Measurements from ENCODE around the gene PHACTR1.
A peak's percentile ranks its signal among the peaks of the same experiment; 100 is the strongest.
"Not testable (repeated sequence)": the region's sequence is repeated elsewhere in the genome, so short reads cannot be mapped to it uniquely, and the experiment has no call there.

The PHACTR1 gene

GRCh38 chr6:12716298-12716916, at the start of gene PHACTR1:
PHACTR1 (plus strand) TSS chr6:12716767.
- FAIRE-seq (no peak), DNase-seq (ENCODE audit: low spot score) (no peak)

DNA sequence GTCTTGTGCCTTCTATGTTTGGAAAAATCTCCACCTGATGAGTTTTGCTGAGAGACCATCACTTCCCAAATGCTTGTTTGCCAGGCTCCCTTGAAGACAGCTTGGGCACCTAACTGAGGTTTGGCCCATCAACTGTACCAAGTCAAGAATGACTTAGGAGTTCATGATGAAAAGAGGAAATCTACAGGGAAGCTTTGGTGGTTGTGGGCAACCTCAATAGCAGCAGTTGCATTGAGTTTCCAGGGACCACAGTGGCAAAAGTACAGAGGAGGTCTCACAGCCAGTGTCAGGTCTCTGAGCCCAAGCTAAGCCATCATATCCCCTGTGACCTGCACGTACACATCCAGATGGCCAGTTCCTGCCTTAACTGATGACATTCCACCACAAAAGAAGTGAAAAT, 49.7 kb upstream of the PHACTR1 start:
- DNase-seq (ENCODE audit: low spot score) (no peak), FAIRE-seq (no peak)

GRCh38 chr6:12675931-12676330, 40.6 kb upstream of the PHACTR1 start:
- no peak for DNase-seq (ENCODE audit: low spot score)
- FAIRE-seq: no peak

DNA sequence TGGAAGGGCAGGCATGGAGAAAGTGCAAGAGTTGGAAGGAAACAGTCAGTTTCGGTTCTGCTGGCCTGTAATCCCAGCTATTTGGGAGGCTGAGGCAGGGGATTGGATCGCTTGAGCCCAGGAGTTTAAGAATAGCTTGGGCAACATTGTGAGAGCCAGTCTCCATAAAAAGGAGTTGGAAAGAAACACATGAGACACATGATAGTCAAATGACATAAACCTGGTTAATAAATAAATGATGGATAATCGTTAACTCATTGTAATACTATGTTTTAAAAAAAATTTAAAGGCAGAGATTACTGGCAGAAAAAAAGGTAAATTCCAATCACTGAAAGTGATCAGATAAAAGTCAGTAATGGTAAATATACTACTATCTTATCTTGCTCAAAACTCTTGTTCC, 37.2 kb upstream of the PHACTR1 start:
- FAIRE-seq (peak; percentile 11), DNase-seq (ENCODE audit: low spot score) (no peak)

DNA sequence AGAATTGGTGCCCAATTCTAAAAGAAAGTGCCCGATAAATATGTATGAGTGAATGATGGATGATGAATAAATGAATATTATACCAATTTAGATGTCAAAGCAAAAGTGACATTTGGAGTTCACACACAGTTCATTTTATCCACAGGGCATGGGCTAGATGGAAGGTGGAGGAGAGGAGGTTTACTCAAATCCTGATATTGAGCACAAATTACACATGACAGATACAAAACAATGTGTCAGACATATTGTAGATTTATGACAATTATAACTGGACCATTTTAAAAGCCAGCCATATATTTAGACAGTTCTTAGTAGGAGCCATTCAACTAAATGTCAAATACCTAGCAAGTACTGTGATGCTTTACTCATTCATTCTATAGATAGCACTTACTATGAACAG, 23.4 kb upstream of the PHACTR1 start:
- FAIRE-seq: no peak

GRCh38 chr6:12698298-12698697, 18.3 kb upstream of the PHACTR1 start:
- DNase-seq (ENCODE audit: low spot score) (no peak), FAIRE-seq (no peak)

More for the DNA sequence above, 23.4 kb upstream of the PHACTR1 start:
- DNase-seq (ENCODE audit: low spot score): no peak

- no peak for DNase-seq (ENCODE audit: low spot score)
- FAIRE-seq: no peak
These were observed 11.6 kb upstream of the PHACTR1 start for GRCh38 chr6:12704946-12705345.

DNA sequence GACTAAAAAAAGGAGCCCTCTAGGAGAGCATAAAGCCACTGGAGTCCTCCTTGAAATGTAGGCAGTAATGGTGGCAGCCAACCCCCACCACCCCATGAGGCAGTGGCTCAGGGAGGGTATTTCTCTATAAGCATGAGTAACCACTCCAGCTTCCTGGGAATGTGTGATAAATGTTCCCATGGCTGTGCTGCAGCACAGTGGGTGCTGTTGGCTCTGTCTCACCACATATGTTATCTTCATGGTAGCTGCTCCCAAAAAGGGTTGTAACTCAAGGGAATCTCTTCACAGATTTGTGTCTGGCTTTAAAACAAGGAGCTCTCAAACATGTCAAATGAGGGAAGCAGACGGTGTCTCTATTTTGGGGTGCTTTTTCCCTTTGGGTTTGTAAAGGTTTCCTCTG, 7.5 kb upstream of the PHACTR1 start:
- FAIRE-seq (no peak), DNase-seq (ENCODE audit: low spot score) (peak; percentile 5)

- DNase-seq (ENCODE audit: low spot score): no peak
- FAIRE-seq: no peak
These were observed 6.9 kb upstream of the PHACTR1 start for GRCh38 chr6:12709556-12710232.

- FAIRE-seq: no peak
These were observed 5.6 kb upstream of the PHACTR1 start for GRCh38 chr6:12710921-12711320.

DNA sequence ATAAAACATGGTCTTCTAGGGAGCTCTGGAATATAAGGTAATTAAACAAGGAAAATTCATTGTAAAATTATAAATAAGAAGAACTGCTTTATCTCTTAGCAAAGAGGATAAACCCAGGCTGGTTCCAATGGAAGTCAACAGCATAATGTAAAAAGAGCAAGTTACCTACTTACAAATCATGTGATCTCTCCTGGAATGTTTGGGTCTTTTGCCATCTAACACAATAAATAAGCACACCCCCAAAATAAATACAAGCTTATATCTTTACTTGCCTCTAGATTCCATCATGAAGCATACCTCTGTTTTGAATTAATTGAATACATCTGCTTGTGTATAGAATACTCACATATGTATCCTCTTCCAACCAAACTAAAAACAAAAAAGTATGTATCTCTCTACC, 2.5 kb upstream of the PHACTR1 start:
- no peak for DNase-seq (ENCODE audit: low spot score)
- no peak for FAIRE-seq

More at GRCh38 chr6:12710921-12711320, 5.6 kb upstream of the PHACTR1 start:
- DNase-seq (ENCODE audit: low spot score): no peak

DNA sequence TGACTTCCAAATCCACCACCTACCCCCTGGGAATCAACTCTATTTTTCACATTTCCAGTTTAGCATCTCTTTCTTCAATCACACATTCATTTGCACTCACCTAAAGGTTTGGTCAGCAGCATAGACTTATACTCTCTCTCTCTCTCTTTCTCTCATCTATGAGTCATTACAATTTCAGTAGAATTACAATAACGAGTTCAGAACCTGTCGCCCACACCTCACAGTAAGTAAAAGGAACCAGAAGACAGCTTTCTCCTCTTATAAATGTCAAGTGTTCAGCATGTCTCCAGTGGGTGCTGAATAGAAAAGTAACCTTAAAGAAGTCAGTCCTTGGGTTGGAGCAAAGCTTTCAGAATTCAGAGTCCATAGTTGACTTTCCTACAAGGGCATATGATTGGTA, 1.1 kb upstream of the PHACTR1 start:
- no peak for FAIRE-seq
- DNase-seq (ENCODE audit: low spot score): no peak

DNA sequence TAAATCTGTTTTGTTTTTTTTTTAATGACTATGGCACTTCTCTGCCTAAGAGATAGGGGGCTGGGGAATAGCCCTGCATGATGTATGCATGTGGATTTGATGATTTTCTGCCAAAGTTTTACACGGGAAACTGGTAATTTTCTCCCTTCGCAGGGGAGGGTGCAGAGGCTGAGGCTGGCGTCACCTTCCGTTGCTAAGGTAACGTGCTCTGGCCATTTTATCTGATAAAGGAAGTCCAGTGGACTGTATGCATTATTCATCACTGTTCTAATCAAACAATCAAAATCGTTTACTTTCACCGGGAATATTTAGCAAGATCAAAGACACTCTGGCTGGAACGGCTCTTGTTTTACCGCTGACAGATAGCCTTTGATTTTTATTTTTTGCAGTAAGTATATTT, 789 bp downstream of the PHACTR1 start:
- DNase-seq (ENCODE audit: low spot score) (no peak), FAIRE-seq (no peak)

DNA sequence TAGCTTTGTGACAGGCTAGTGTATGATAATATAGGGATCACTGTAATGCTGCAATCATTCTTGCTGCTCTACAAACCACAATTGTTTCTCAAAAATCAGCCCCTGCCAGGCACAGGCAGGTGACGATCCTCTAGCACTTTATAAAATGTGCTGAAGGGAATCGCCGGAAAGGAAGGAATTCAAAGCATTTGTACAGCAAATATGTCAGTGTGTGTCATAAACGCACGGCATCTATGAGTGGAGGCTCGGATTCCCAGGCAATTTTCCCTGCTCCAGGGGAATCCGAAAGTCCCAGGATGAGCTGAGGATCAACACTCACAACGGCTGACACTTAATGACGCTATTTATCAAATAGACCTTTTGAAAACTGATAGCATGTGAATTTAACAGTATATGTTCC, 1.4 kb downstream of the PHACTR1 start:
- peak; percentile 23 for DNase-seq (ENCODE audit: low spot score)
- no peak for FAIRE-seq

DNA sequence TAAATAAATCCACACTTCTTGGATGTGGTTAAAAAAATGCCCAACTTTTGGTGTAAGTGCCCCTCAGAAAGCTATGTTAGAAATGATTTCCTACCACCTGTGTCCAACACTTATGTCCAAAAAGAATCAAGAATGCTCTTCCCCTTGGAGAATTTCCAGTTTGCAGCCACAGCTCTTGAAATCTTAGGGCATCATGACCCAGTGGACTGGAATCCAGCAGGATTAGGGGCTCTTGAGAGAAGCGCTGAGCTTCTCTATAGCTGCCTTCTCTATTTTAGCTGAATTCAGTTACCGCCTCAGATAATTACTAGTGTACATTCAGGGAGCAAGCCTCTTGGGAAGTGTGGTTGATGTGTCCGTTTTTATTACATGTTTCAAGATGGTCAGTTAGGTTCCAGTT, 2.5 kb downstream of the PHACTR1 start:
- DNase-seq (ENCODE audit: low spot score) (no peak), FAIRE-seq (no peak)

DNA sequence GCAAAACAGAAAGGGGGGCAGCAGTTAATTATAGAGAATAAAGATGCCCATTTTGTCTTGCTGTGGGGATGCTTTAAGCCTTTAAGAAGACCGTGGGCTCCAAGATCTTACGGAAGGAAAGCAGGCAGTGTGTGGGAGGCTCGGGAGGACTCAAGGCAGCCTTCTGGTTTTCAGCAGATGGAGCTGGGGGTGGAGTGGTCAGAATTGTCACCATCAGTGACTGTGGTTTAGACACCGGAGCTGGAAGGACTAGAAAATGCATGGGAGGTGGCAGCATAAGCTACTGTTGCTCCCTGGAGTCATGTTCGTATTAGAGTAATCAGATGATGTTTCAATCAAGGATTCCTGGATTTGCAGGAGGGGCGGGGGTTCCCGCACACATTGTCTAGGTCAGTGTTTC, 3.7 kb downstream of the PHACTR1 start:
- FAIRE-seq (no peak), DNase-seq (ENCODE audit: low spot score) (no peak)

GRCh38 chr6:12725263-12725662, 8.7 kb downstream of the PHACTR1 start:
- DNase-seq (ENCODE audit: low spot score) (no peak), FAIRE-seq (no peak)

DNA sequence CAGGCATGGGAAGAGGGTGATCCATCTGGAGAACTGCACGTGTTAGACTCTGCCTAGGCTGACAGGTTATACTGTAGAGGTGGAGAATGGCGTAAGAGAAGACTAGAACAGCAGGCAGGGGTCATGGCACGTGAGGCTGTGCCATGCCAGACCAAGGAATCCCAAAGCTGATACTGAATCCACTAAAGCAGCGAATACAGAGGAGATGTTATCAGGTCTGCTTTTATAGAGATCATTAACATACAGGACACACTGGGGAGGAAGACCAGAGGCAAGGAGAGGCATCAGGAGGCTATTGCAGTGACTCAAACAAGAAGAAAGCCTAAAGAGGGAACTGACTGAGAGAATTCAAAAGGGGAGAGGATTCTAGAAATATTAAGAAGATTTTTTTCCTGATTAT, 12.9 kb downstream of the PHACTR1 start:
- FAIRE-seq (no peak), DNase-seq (ENCODE audit: low spot score) (no peak)

DNA sequence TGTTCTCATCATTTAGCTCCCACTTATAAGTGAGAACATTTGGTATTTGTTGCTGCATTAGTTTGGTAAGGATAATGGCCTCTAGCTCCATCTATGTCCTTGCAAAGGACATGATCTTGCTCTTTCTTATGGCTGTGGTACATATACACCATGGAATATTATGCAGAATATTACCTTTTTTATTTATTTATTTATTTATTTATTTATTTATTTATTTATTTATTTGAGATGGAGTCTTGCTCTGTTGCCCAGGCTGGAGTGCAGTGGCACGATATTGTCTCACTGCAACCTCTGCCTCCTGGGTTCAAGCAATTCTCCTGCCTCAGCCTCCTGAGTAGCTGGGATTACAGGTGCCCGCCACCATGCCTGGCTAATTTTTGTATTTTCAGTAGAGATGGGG, 14.2 kb downstream of the PHACTR1 start:
- not testable (repeated sequence) for FAIRE-seq; DNase-seq (ENCODE audit: low spot score)

- FAIRE-seq: no peak
- DNase-seq (ENCODE audit: low spot score): no peak
These were observed 17.3 kb downstream of the PHACTR1 start for GRCh38 chr6:12733876-12734275.

- DNase-seq (ENCODE audit: low spot score): no peak
- no peak for FAIRE-seq
These were observed 19.2 kb downstream of the PHACTR1 start for GRCh38 chr6:12735786-12736185.

DNA sequence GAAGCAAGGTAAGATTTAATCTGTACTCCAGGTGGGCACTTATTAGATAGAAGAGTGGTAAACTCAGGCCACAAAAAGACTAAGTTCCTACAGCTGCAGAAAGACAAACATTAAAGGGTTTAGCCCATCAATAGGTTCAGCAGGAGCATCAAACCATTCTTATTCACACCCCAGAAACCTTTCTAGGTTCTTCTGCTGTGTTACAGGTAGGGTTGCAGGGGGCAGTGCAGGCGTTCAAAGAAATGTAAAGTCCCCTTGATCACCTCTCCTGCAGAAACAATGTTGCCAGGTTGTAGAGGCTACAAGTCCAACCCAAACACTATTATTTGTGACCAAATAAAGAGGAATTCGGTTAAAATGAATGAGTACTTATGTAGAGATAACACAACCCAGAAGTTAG, 31.8 kb downstream of the PHACTR1 start:
- FAIRE-seq: no peak
- no peak for DNase-seq (ENCODE audit: low spot score)

DNA sequence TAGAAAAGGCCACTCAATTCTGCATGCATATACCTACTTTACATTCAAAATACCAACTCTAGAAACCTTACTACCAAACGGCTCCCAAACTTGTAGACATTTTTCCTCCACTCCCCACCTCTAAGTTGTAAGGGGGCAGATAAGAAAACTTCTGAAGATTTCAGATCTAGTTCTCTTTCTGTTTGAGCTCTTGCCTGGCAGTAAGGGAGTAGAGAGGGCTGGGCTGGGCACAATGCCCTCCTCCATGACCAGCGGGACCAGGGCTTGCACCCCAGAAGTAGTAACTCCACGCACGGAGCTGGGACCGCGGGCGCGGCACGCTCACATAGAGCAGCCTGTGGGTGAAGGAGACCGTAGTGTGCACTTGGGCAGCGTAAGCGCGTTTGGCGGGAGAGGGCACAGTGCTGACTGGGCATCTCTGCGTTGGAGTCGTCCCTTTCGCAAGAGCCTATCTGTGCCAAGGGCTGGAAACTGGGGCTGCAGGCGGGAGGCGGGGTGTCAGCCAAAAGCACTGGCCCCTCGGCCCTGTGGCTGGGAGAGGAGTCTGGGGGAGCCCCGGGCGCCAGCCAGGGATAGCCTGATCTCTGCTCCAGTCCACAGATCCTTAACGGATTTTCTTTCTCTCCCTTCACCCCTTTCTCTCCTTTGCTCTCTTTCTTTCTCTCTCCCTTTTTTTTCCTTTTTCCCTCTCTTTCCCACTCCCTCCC, 32.4 kb downstream of the PHACTR1 start:
- DNase-seq (ENCODE audit: low spot score) (no peak), FAIRE-seq (no peak)

Data from RCC 7860 (cell line).